IMR-90 (cell line): ENCODE data around the gene FBH1.

Experiments used
- CTCF ChIP-seq: conservative IDR thresholded peaks from 2 replicates; pipeline ENCODE4 v1.5.1; 2012; ENCODE audit warnings: mild to moderate bottlenecking, low read depth, low read length, improper control_type of control experiment
- MXI1 ChIP-seq: IDR thresholded peaks from 2 replicates; pipeline ENCODE4 v1.6.1; 2012; ENCODE audit warnings: low read depth, mild to moderate bottlenecking, low read length, moderate library complexity, borderline replicate concordance
- POLR2A ChIP-seq: IDR thresholded peaks from 2 replicates; pipeline ENCODE4 v1.6.1; 2012; ENCODE audit warnings: mild to moderate bottlenecking, low read depth, low read length
- RFX5 ChIP-seq: IDR thresholded peaks from 2 replicates; pipeline ENCODE4 v1.8.0; 2012; ENCODE audit warnings: low read depth, mild to moderate bottlenecking, low read length, moderate library complexity

DNA sequence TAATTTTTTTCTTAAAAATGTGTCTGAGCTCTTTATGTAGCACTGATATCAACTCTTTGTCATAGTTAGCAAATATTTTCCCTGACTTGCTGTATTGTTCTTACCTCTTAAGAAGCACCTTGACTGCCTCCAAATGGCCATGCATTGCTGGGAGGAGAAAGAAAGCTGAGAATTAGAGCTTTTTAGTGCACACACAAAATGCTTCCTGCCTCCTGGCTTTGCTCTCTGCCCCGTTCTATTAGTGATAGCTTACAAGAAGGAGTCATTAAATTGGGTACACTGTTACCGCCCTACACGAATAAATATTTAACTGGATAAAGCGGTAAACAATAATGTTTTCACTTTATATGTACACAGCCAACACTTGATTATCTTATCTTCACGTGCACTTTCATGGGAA lies 4.4 kb upstream of the FBH1 start:
- no peak for TF ChIP-seq CTCF
- no peak for TF ChIP-seq MXI1
- TF ChIP-seq POLR2A, result no peak
- no peak for TF ChIP-seq RFX5
